ENCODE results near the gene LAMA2. TPM values are rescaled to one million over a fixed set of nuclear protein-coding genes. Genes with fewer than 3 reads are reported as not detected.
"Not testable (repeated sequence)": the region's sequence is repeated elsewhere in the genome, so short reads cannot be mapped to it uniquely, and the experiment has no call there.

Gene LAMA2
- total RNA-seq, 2 donors from 2014 or later, result 120 to 125 TPM

- DNase-seq, result no peak
Measured at GRCh38 chr6:129046526-129046925, 163.6 kb downstream of the LAMA2 start.

GRCh38 chr6:129047834-129048233 is 164.9 kb downstream of the LAMA2 start:
- ATAC-seq, result peak; percentile 57 to 75

More at GRCh38 chr6:129046526-129046925, 163.6 kb downstream of the LAMA2 start:
- intact Hi-C loops (cut with DNase I), result no loop called here
- no peak for ATAC-seq

GRCh38 chr6:129050086-129050485 is 167.1 kb downstream of the LAMA2 start:
- intact Hi-C loops (cut with DNase I), result no loop called here
- ATAC-seq, result no peak
- no peak for DNase-seq

More at GRCh38 chr6:129047834-129048233, 164.9 kb downstream of the LAMA2 start:
- no peak for DNase-seq
- intact Hi-C loops (cut with DNase I), result no loop called here

- intact Hi-C loops (cut with DNase I); DNase-seq; ATAC-seq: not testable (repeated sequence)
Measured at GRCh38 chr6:129053143-129053542, 170.2 kb downstream of the LAMA2 start.

- DNase-seq (no peak), ATAC-seq (no peak)
- intact Hi-C loops (cut with DNase I), result no loop called here
Measured at GRCh38 chr6:129055796-129056195, 172.9 kb downstream of the LAMA2 start.

- intact Hi-C loops (cut with DNase I), result no loop called here
- ATAC-seq (no peak), DNase-seq (no peak)
Measured at GRCh38 chr6:129059650-129060049, 176.7 kb downstream of the LAMA2 start.

GRCh38 chr6:129069006-129069405 is 186.1 kb downstream of the LAMA2 start:
- ATAC-seq, result no peak
- intact Hi-C loops (cut with DNase I), result no loop called here
- DNase-seq, result no peak

GRCh38 chr6:129073051-129073450 is 190.1 kb downstream of the LAMA2 start:
- intact Hi-C loops (cut with DNase I), result no loop called here
- ATAC-seq, result no peak
- no peak for DNase-seq

GRCh38 chr6:129073691-129074395 is 190.9 kb downstream of the LAMA2 start:
- DNase-seq (no peak), ATAC-seq (peak in 1 of 2 donors; percentile 16)
- intact Hi-C loops (cut with DNase I), result no loop called here

GRCh38 chr6:129084406-129084805 is 201.5 kb downstream of the LAMA2 start:
- intact Hi-C loops (cut with DNase I), result no loop called here
- ATAC-seq, result no peak
- no peak for DNase-seq

- DNase-seq; intact Hi-C loops (cut with DNase I); ATAC-seq: not testable (repeated sequence)
Measured at GRCh38 chr6:129088481-129088880, 205.5 kb downstream of the LAMA2 start.

GRCh38 chr6:129089357-129089756 is 206.4 kb downstream of the LAMA2 start:
- intact Hi-C loops (cut with DNase I), result no loop called here
- ATAC-seq, result no peak
- no peak for DNase-seq

GRCh38 chr6:129094147-129094546 is 211.2 kb downstream of the LAMA2 start:
- ATAC-seq, result no peak
- intact Hi-C loops (cut with DNase I), result no loop called here
- DNase-seq, result no peak

GRCh38 chr6:129096651-129097290 is 213.8 kb downstream of the LAMA2 start:
- DNase-seq, result no peak
- ATAC-seq, result peak; percentile 55 to 77
- intact Hi-C loops (cut with DNase I), result no loop called here

- DNase-seq, result no peak
- no peak for ATAC-seq
- intact Hi-C loops (cut with DNase I), result no loop called here
Measured at GRCh38 chr6:129098061-129098553, 215.2 kb downstream of the LAMA2 start.

- intact Hi-C loops (cut with DNase I), result no loop called here
- DNase-seq (no peak), ATAC-seq (no peak)
Measured at GRCh38 chr6:129099696-129100095, 216.8 kb downstream of the LAMA2 start.

GRCh38 chr6:129100164-129100563 is 217.2 kb downstream of the LAMA2 start:
- no peak for ATAC-seq
- intact Hi-C loops (cut with DNase I), result no loop called here
- DNase-seq, result no peak

- intact Hi-C loops (cut with DNase I), result no loop called here
- DNase-seq (peak; percentile 51), ATAC-seq (peak; percentile 85 to 87)
Measured at GRCh38 chr6:129102741-129103140, 219.8 kb downstream of the LAMA2 start.

GRCh38 chr6:129104131-129104530 is 221.2 kb downstream of the LAMA2 start:
- DNase-seq, result no peak
- ATAC-seq, result peak in 1 of 2 donors; percentile 71
- intact Hi-C loops (cut with DNase I), result no loop called here

- intact Hi-C loops (cut with DNase I), result no loop called here
- peak in 1 of 2 donors; percentile 67 for ATAC-seq
- no peak for DNase-seq
Measured at GRCh38 chr6:129104560-129104959, 221.6 kb downstream of the LAMA2 start.

- DNase-seq, result no peak
- peak; percentile 24 to 79 for ATAC-seq
- intact Hi-C loops (cut with DNase I), result no loop called here
Measured at GRCh38 chr6:129105035-129105434, 222.1 kb downstream of the LAMA2 start.
